Astrocyte of the spinal cord (primary cell): ENCODE data around the gene RTL1.

Experiments
- DNase-seq: peaks from one replicate; pipeline ENCODE4 v3.0.0; 2011; ENCODE audit warnings: low read depth, low spot score
- H3K4me3 ChIP-seq: 2 replicates; pipeline ENCODE4 v1.5.1; 2011; ENCODE audit warnings: low read depth, mild to moderate bottlenecking, low read length, moderate library complexity
- CTCF ChIP-seq: IDR thresholded peaks from 2 replicates; pipeline ENCODE4 v1.5.1; 2012; ENCODE audit warnings: low read depth, mild to moderate bottlenecking, low read length, inconsistent platforms
- in situ Hi-C: cut with HindIII; loops from 2 replicates; pipeline ENCODE4 v1.10.0; 2017; ENCODE audit warnings: low sequenced_read_pairs

RTL1 gene

GRCh38 chr14:100899884-100900771 lies 3.4 kb downstream of the RTL1 start:
- no peak for DNase-seq
- no peak overlapping the region for H3K4me3 ChIP-seq
- no peak for TF ChIP-seq CTCF
- in situ Hi-C loops: no loop called here

- TF ChIP-seq CTCF: no peak
- no peak for DNase-seq
- H3K4me3 ChIP-seq: no peak overlapping the region
- in situ Hi-C loops: no loop called here
Observed at GRCh38 chr14:100898935-100899883, 4.3 kb downstream of the RTL1 start.

- in situ Hi-C loops: no loop called here
- DNase-seq: no peak
- no peak overlapping the region for H3K4me3 ChIP-seq
- TF ChIP-seq CTCF: no peak
Observed at GRCh38 chr14:100898465-100898864, 5.1 kb downstream of the RTL1 start.

GRCh38 chr14:100896369-100897060 lies 7.0 kb downstream of the RTL1 start:
- no peak for DNase-seq
- no peak for TF ChIP-seq CTCF
- H3K4me3 ChIP-seq: no peak overlapping the region
- in situ Hi-C loops: no loop called here

GRCh38 chr14:100895411-100895810 lies 8.1 kb downstream of the RTL1 start:
- H3K4me3 ChIP-seq: no peak overlapping the region
- TF ChIP-seq CTCF: no peak
- in situ Hi-C loops: no loop called here
- no peak for DNase-seq

GRCh38 chr14:100894416-100894815 lies 9.1 kb downstream of the RTL1 start:
- DNase-seq: no peak
- H3K4me3 ChIP-seq: no peak overlapping the region
- in situ Hi-C loops: no loop called here
- no peak for TF ChIP-seq CTCF
